GM19099 (cell line): ENCODE measurements around the gene LSM12.

Source experiments
- POLR2A ChIP-seq: IDR thresholded peaks from 3 replicates; pipeline ENCODE4 v1.6.1; 2011; ENCODE audit warnings: low read depth; ENCODE audit not compliant: insufficient read length; ENCODE audit errors: extremely low read depth

Gene LSM12

GRCh38 chr17:43994272-43995149 lies 72.0 kb downstream of the LSM12 start:
- TF ChIP-seq POLR2A: no peak

GRCh38 chr17:43992641-43993040 lies 73.8 kb downstream of the LSM12 start:
- TF ChIP-seq POLR2A: no peak

- TF ChIP-seq POLR2A: no peak
These were observed 78.2 kb downstream of the LSM12 start for GRCh38 chr17:43988301-43988700.

- TF ChIP-seq POLR2A: no peak
These were observed 79.1 kb downstream of the LSM12 start for GRCh38 chr17:43987131-43988021.

- no peak for TF ChIP-seq POLR2A
These were observed 80.1 kb downstream of the LSM12 start for GRCh38 chr17:43986225-43986981.

GRCh38 chr17:43984521-43984920 lies 82.0 kb downstream of the LSM12 start:
- no peak for TF ChIP-seq POLR2A
